NCI-H748 (cell line): ENCODE data around the gene ARG2.

ENCODE experiments used
- DNase-seq: peaks from one replicate; lab custom pipeline; 2025; ENCODE audit not compliant: unreplicated experiment; lab: John Stamatoyannopoulos, UW

The ARG2 gene

DNA sequence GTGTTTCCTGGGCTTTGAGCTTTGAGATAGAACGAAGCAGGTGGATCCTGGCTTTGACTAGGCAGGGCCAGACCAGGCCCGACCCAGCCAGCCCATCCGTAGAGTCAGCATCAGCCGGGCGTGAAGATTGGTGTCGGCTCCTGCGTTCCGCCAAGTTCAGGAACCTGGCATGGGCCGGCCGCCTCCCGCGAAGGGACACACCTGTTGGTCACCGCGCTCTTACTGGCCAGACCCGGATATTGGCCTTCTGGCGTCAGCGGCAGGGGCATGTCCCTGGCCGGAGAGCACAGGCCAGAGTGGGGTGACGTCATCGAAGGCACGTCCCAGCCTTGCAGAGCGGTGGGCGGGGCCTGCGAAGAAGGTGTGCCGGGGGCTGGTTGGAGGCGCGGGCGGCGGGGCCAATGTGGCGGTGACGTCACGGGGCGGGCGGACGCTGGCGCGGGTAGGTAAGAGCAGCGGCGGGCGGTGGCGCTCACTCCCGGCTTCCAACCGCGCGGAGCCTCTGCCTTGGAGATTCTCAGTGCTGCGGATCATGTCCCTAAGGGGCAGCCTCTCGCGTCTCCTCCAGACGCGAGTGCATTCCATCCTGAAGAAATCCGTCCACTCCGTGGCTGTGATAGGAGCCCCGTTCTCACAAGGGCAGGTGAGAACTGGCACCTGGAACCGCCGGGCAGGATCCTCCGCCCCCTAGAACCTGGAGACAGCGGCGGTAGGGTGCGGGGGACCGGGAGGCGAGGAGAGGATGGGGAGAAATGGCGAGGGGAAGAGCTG is at the start of gene ARG2:
Gene ARG2 (plus strand): TSS at position 475 of the 771 bp plus-strand sequence. CDS start 58 bp downstream, at position 533.
- DNase-seq, result peak; percentile 98

DNA sequence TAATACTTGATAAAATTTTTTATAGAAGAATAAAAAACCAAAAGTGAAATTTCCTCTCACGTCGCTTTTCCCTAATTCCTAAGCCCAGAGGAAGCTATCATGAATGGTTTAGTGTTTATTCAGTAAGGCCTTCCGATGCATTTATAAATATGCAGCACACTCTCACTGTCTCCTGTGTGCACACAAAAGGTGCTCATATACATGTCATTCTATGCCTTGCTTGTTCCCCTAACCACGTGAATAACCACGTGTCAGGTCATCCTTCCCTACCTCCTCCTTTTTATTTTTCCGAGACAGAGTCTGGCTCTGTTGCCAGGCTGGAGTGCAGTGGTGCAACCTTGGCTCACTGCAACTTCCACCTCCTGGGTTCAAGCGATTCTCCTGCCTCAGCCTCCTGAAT is 49.3 kb upstream of the ARG2 start:
- no peak for DNase-seq

DNA sequence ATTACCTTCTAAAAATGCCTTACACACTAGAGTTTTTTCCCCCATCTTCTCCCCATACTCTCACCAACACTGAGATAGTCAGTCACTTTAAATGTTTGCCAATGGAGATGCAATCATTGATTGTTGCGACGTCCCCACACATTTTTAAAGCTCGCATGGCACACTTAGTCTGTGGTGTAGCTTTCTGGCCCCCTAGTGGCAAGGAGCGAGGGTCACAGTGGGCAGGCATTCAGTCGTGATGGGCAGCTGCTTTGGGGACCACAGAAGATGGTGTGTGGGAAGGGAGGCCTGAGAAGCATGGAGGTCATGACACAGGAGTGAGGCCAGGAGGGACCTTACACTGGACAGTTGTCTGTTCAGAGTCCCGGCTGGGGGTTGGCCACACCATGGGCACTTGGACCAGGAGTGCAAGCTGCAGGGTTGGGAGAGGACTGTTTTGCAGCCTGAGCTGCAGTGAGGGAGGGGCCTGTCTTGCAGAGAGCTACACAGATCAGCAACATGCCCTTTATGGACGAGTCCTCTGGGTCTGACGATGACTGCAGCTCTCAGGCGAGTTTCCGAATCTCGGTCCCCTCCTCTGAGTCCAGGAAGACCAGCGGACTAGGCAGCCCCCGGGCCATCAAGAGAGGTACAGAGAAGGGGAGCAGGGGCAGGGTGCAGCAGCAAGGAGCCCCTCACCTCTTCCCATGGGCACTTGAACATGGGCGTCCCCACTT is 48.3 kb upstream of the ARG2 start:
- peak; percentile 53 for DNase-seq

DNA sequence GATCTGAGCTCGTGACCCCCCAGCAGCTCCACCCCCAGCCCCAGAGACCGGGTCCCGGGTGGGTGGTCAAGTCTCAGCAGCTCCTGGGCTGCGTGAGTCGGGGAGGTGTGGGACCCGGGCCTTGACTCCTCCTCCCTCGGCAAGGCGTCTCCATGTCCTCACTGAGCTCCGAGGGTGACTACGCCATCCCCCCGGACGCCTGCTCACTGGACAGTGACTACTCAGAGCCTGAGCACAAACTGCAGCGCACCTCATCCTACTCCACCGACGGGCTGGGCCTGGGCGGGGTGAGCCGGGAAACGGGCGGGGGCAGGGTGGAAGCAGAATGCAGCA is 47.8 kb upstream of the ARG2 start:
- no peak for DNase-seq

DNA sequence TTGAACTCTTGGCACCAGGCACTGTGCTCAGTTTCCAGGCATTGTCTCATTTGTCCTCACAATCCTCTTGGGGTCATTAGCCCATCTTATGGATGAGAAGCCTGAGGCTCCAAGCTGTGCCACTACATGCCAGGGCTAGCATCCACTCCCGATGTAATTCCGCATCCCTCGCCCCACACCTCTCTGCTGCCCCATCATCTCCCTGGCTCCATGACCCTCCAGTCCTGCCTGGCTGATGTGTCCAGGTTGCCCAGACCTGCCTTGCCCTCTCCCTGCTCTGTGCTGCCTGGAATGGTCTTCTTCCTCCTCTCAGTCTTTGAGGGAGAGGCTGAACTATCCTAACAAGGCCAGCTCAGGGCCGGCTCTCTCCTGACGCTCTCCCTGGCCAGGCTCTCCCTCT is 47.1 kb upstream of the ARG2 start:
- DNase-seq, result no peak

DNA sequence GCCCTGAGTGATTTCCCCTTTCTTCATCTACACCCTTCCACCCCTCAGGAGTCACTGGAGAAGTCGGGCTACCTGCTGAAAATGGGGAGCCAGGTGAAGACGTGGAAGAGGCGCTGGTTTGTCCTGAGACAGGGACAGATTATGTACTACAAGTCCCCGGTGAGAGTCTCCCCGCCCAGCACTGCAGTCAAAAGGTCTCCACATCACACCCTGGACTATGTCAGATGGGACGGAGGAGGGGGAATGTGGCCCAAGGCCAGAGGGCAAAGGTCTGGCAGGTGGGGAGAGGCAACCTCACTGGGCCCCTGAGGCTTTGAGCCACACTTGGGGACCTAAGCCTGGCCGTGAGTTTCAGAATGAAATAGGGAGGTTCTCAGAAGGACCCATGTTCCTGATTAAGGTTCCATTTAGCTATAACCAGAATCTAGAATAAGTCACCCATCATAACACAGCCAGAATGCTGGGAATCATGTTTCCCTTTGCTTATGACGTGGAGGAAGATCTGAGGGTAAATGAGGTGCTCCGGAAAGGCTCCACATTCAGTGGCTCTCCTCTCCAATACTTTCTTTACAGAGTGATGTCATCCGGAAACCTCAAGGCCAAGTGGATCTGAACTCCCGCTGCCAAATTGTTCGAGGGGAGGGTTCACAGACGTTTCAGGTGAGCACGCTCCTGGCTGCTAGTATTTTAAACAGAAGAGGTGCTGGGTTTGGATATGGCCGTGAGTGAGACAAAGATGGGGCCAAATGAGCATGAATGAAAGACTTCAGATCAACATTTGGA is 46.3 kb upstream of the ARG2 start:
- no peak for DNase-seq

- no peak for DNase-seq
These were observed 45.6 kb upstream of the ARG2 start for GRCh38 chr14:67574156-67574555.

DNA sequence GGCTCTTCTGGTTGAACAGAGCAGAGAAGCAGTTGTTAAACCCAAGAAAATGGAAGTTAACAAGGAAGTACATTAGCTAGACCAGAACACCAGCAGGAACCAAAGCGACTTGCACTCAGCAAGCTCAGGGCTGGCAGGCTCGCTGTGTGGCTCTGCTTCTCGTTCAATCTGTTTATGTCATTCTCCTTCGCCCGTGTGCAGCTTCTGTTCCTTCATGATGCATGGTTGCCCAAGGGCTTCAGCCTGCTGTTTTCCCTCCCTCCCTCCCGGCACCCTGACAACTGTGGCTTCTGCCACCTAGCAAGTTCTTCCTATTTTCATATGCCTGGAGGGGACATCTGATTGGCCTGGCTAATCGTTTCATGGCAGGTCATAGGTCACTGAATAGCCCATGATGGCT is 44.9 kb upstream of the ARG2 start:
- DNase-seq, result no peak

- DNase-seq, result no peak
These were observed 44.0 kb upstream of the ARG2 start for GRCh38 chr14:67575684-67576083.

DNA sequence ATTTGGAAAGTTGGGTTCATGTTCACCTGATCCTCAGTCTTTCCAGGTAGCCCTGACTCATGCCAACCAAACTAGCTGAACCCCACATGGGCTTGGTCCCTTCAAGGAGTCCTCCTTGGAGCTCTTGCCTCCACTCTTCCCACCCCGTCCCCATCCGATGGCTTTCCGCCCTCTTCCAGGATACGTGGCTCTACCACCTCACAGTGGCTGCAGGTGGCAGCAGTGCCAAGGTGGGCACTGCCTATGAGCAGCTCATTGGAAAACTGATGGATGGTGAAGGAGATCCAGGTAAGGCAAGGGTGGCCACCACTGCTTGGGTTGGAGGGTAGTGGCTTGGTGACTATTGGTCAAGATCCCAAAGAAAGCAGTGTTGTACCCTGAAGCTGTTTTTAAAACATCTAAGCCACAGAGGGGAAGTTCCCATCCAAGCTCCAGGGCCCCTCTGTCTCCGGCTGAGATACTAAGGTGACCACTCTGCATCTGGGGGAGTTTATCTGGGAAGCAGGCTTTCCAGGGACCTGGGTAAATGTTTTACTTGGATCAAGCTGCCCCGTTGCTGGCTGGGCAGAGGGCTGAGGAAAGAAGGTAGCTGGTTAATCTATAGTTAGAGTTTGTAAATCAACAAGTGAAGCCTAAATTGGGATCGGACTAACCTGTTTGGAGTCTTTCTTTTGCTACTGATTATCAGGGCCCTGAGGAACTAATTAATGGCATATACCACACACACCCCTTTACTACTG is 43.3 kb upstream of the ARG2 start:
- no peak for DNase-seq

DNA sequence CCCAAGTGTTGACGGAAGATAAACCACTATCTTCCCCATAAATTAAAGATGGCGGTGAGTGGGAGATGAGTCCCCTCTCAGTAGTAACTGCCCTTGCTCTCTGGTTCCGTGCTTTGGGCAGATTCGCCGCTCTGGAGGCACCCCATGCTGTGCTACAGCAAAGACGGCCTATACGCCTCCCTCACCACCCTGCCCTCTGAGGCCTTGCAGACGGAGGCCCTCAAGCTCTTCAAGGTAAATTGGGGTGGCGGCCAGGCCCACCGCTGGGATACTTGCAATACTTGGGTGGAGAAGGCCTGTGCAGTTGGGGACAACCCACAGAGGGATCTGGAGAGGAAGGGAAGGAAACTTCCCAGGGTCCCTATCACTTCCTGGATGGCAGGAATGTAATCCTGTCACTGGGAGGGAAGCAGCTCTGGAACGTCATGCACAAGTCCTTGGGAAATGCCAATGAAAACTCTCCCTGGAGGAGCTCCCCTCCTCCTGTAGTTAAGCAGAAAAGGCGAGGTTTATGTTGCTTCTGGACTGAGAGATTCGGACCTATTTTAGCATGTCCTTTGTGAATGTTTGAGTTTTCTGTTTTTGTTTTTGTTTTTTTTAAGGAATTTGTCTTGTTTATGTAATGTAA is 42.4 kb upstream of the ARG2 start:
- DNase-seq, result no peak

GRCh38 chr14:67577909-67578749 is 41.6 kb upstream of the ARG2 start:
- no peak for DNase-seq

- no peak for DNase-seq
These were observed 40.7 kb upstream of the ARG2 start for GRCh38 chr14:67579040-67579439.

DNA sequence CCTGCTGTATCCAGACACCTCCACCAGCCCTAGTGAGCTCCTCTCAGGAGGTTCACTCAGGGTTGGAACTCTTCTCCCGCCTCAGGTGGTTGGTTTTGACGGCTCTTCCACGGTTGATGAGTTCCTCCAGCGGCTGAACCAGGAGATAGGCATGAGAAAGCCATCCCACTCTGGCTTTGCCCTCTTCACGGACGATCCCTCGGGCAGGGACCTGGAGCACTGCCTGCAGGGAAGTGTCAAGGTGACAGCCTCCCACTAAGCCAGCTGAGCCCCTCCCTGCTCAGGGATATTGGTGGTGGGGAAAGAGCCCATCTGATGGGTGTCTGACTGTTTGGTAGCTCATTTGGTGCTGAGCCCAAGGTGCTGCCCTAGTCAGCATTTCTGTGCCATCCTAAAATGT is 40.1 kb upstream of the ARG2 start:
- no peak for DNase-seq

GRCh38 chr14:67580336-67581171 is 39.2 kb upstream of the ARG2 start:
- no peak for DNase-seq

DNA sequence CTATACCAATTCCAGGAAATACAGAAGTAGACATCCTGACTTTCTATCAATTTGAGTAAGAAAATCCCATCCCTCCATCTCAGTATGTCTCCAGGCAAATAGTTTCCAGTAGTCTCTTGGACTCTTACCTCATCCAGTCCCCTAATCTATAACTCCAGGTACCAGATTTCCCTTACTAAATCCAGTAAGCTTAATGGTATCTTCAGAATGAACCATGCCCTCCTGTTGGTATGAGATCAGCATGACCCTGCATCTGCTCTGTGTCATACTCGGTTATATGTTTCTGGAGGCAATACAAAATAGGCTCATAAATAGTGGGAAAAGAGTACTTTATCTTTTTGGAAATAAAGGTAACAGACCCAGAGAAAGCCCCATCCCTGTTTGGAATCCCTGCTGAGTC is 38.1 kb upstream of the ARG2 start:
- DNase-seq, result no peak

DNA sequence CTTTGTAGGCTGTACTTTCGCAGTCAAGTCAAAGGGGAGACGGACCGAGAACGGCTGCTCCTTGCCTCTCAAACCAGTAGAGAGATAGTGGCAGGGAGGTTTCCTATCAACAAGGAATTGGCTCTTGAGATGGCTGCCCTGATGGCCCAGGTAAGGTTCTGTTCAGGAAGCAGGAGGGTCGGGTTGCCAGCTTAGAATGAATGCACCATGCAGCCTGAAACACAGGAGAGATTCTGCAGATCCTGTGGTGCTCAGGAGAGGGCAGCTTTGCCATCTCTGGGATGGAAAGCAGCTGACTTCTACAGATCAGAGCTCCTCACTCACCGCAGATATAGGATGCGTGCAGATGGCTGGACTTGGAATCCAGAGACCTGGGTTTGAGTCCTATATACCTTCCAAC is 37.7 kb upstream of the ARG2 start:
- DNase-seq, result no peak

DNA sequence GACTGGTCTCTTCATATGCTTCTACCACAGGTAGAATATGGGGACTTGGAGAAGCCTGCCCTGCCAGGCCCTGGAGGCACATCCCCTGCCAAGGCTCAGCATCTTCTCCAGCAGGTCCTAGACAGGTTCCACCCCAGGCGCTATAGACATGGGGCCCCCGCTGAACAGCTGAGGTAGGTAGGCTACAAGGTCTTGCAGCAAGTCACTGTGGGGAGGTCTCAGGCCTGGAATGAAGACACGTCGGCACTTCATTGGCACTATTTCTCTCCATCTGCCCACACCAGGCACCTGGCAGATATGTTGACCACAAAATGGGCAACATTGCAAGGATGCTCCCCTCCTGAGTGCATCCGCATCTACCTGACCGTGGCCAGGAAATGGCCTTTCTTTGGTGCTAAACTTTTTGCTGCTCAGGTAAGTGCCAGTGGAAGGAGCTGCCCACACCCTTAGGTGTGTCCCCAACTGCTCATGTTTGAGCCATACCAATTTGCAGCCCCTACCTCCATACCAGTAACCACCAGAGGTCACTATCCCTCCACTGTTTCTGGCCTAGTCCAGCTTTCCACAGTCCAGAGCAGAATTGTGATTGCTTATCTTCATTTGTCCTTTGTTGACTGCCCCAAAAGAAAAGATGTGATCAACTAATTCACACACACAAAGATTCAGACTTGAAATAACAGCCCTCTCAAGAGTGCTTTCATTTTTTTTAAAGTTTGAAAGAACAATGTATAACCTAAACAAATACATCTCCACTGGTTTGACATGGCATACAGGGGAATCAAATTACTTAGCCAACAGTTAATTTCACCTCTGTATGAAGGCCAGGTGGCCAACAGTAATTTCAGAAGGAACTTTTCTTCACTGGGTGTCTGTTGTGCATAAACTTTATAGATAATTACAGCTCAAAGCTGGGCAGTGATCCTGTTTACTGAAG is 35.7 kb upstream of the ARG2 start:
- DNase-seq, result peak; percentile 58
